ENCODE measurements around the gene GLI3. TPM values are rescaled to one million over a fixed set of nuclear protein-coding genes. Genes with fewer than 3 reads are reported as not detected.

GLI3 gene
- total and polyA plus RNA-seq, 2 of the 4 experiments (the other 2 are of a cell fraction) = 1.3 to 3.9 TPM

GRCh38 chr7:42087616-42088015 lies 149.4 kb downstream of the GLI3 start:
- Histone ChIP-seq H2AK5ac (ENCODE audit: low read depth, low read length) (no peak overlapping the region), H4K20me1 (ENCODE audit: insufficient read depth, low read length) (peaks cover 18% of the 10 kb centered on the region), H3K18ac (ENCODE audit: low read depth, low read length) (no peak overlapping the region), H3K9me3 (ENCODE audit: control insufficient read depth, insufficient read depth, low read length) (no peaks in the 10 kb centered on the region), H4K8ac (ENCODE audit: low read depth in 2 of 2, low read length in 2 of 2) (no peak overlapping the region), H3K27me3 (ENCODE audit: control insufficient read depth, insufficient read depth, low read length) (no peaks in the 10 kb centered on the region), H3K23ac (ENCODE audit: low read depth, low read length) (no peak overlapping the region), H3K14ac (replicated peaks; ENCODE audit: low read depth, low read length) (no peak overlapping the region), H3K4ac (ENCODE audit: low read depth, low read length) (no peak overlapping the region), H2BK120ac (ENCODE audit: low read depth, low read length) (no peak overlapping the region), H3K56ac (ENCODE audit: extremely low read depth, insufficient read depth, low read length) (no peak overlapping the region), H2AFZ (replicated peaks; ENCODE audit: low read length, poor library complexity) (no peak overlapping the region), H3K9me1 (ENCODE audit: insufficient read depth, low read length) (peaks cover 15% of the 10 kb centered on the region), H3K4me2 (ENCODE audit: low read depth, low read length) (no peak overlapping the region), H2BK20ac (ENCODE audit: low read depth, low read length) (no peak overlapping the region), H3K27ac (ENCODE audit: insufficient read depth, low read length) (no peak overlapping the region), H4K91ac (ENCODE audit: insufficient read depth, low read depth, low read length) (no peak overlapping the region), H2AK9ac (replicated peaks; ENCODE audit: low read depth, low read length, poor library complexity) (no peak overlapping the region), H3K9ac (ENCODE audit: low read depth, low read length) (no peak overlapping the region), H3K4me3 (ENCODE audit: insufficient read depth, low read depth, low read length) (no peak overlapping the region), H2BK5ac (ENCODE audit: low read depth, low read length, poor library complexity, severe bottlenecking) (no peak overlapping the region), H3K79me1 (ENCODE audit: low read depth in 1 of 2, low read length in 2 of 2) (peaks cover 9 to 45% of the 10 kb centered on the region in 2 experiments; a peak in 3 of 4 replicates), H4K5ac (ENCODE audit: low read depth, low read length) (no peak overlapping the region), H2BK15ac (ENCODE audit: low read depth, low read length) (no peak overlapping the region), H3K36me3 (ENCODE audit: control insufficient read depth, insufficient read depth, low read length) (no peaks in the 10 kb centered on the region), H3K4me1 (ENCODE audit: control insufficient read depth, insufficient read depth, low read length) (peaks cover 16% of the 10 kb centered on the region)
- intact Hi-C loops (cut with micrococcal nuclease) = no loop called here
- in situ Hi-C loops (cut with MboI; ENCODE audit: low sequenced_read_pairs) = no loop called here
- no CpG with 5 or more reads among the region's 2 CpGs for WGBS, 2 experiments (ENCODE audit: extremely low coverage in 2 of 2, insufficient read length in 1 of 2)
- no peak for ATAC-seq (ENCODE audit: low read depth)
- TF ChIP-seq BHLHE40 (IDR thresholded peaks at IDR 0.05; ENCODE audit: low read depth, low read length) = no peak
- no peak for TF ChIP-seq SMC3 (IDR thresholded peaks at IDR 0.05; ENCODE audit: low read depth, low read length)
- TF ChIP-seq RFX5 (IDR thresholded peaks at IDR 0.05; ENCODE audit: low read depth, low read length) = no peak
- no peak for TF ChIP-seq CTCF (conservative IDR thresholded peaks at IDR 0.05; ENCODE audit: low read depth, low read length)
- TF ChIP-seq MAZ (IDR thresholded peaks at IDR 0.05; ENCODE audit: borderline replicate concordance, low read depth, low read length) = no peak
- no peak for TF ChIP-seq CEBPB (IDR thresholded peaks at IDR 0.05; ENCODE audit: low read depth, low read length)
- TF ChIP-seq NFE2L2 (IDR thresholded peaks at IDR 0.05; ENCODE audit: low read depth, low read length) = no peak
- TF ChIP-seq MXI1 (IDR thresholded peaks at IDR 0.05; ENCODE audit: borderline replicate concordance, low read depth, low read length) = no peak
- TF ChIP-seq CHD1 (IDR thresholded peaks at IDR 0.05; ENCODE audit: low read depth, low read length) = no peak
- no peak for TF ChIP-seq USF2 (IDR thresholded peaks at IDR 0.05; ENCODE audit: low read depth, low read length)
- no peak for TF ChIP-seq POLR2A (IDR thresholded peaks at IDR 0.05; ENCODE audit: low read depth, low read length)
- no peak for TF ChIP-seq ELK1 (IDR thresholded peaks at IDR 0.05; ENCODE audit: borderline replicate concordance, low read depth, low read length)
- dilution Hi-C loops (cut with HindIII; ENCODE audit: low sequenced_read_pairs, unreplicated experiment) = no loop called here
- ChIA-PET CTCF (interaction anchor here (1.4 kb wide), 1 partner anchor 10 kb away, joined by 3 read pairs; no protein-coding TSS in a partner anchor), POLR2A (ENCODE audit: unreplicated experiment) (no interaction called here)
- no TSS peak for BruUV-seq (replicated peaks)
- no peak for DNase-seq

Measured in IMR-90 (cell line).